IMR-90 (cell line): ENCODE measurements around the gene FEV. TPM values are rescaled to one million over a fixed set of nuclear protein-coding genes. Genes with fewer than 3 reads are reported as not detected.

Experiments used
- ATAC-seq: fragments of 200-7000 bp; cut with Tn5 transposase; 2 replicates; pipeline ENCODE4 v1.9.1; 2020; ENCODE audit warnings: low read depth, mild to moderate bottlenecking, moderate library complexity
- BruUV-seq: library from RNA; stranded (reverse); fragments of 400-500 nt; replicated peaks from 2 replicates; lab custom pipeline; 2021; lab: Mats Ljungman, UMichigan
- CTCF ChIA-PET: fragments of 300-600 bp; formaldehyde crosslinking; extraction: SDS; loops from one replicate; lab custom pipeline; 2021; ENCODE audit warnings: antibody characterized with exemption; lab: Yijun Ruan, JAX
- POLR2A ChIA-PET: fragments of 300-600 bp; sonication (Branson Sonifier 250); formaldehyde crosslinking; loops from one replicate; lab custom pipeline; 2022; ENCODE audit warnings: antibody characterized with exemption; ENCODE audit not compliant: unreplicated experiment; lab: Charles Lee
- DNase-seq: peaks from one replicate; pipeline ENCODE4 v3.0.0; 2013
- H2AFZ ChIP-seq: replicated peaks from 2 replicates; pipeline ENCODE3; 2013; ENCODE audit warnings: low read length, mild to moderate bottlenecking; ENCODE audit not compliant: poor library complexity
- H2AK5ac ChIP-seq: 2 replicates; pipeline ENCODE4 v1.6.1; 2013; ENCODE audit warnings: low read depth, low read length, inconsistent platforms
- H2AK9ac ChIP-seq: replicated peaks from 2 replicates; pipeline ENCODE3; 2013; ENCODE audit warnings: mild to moderate bottlenecking, low read depth, low read length, moderate library complexity; ENCODE audit not compliant: poor library complexity
- H2BK120ac ChIP-seq: 2 replicates; pipeline ENCODE4 v1.6.1; 2013; ENCODE audit warnings: low read depth, low read length, inconsistent platforms
- H2BK15ac ChIP-seq: 3 replicates; pipeline ENCODE4 v1.6.1; 2013; ENCODE audit warnings: low read depth, low read length, inconsistent platforms
- H2BK20ac ChIP-seq: 2 replicates; pipeline ENCODE4 v1.6.1; 2013; ENCODE audit warnings: low read depth, mild to moderate bottlenecking, inconsistent platforms, low read length, moderate library complexity
- H2BK5ac ChIP-seq: 2 replicates; pipeline ENCODE4 v1.6.1; 2013; ENCODE audit warnings: mild to moderate bottlenecking, low read depth, low read length, inconsistent platforms; ENCODE audit not compliant: poor library complexity, severe bottlenecking
- H3K14ac ChIP-seq: replicated peaks from 2 replicates; pipeline ENCODE4 v1.6.1; 2013; ENCODE audit warnings: low read depth, low read length, inconsistent platforms
- H3K18ac ChIP-seq: 2 replicates; pipeline ENCODE4 v1.6.1; 2013; ENCODE audit warnings: low read depth, low read length, control low read depth
- H3K23ac ChIP-seq: 2 replicates; pipeline ENCODE4 v1.6.1; 2013; ENCODE audit warnings: low read depth, low read length, inconsistent platforms
- H3K27ac ChIP-seq: 2 replicates; pipeline ENCODE4 v1.5.1; 2013; ENCODE audit warnings: mild to moderate bottlenecking, control low read depth, low read length; ENCODE audit not compliant: insufficient read depth
- H3K27me3 ChIP-seq: 2 replicates; pipeline ENCODE4 v1.6.1; 2013; ENCODE audit warnings: low read length; ENCODE audit not compliant: control insufficient read depth, insufficient read depth
- H3K36me3 ChIP-seq: 2 replicates; pipeline ENCODE4 v1.6.1; 2013; ENCODE audit warnings: low read length, mixed read lengths; ENCODE audit not compliant: control insufficient read depth, insufficient read depth
- H3K4ac ChIP-seq: 2 replicates; pipeline ENCODE4 v1.6.1; 2013; ENCODE audit warnings: low read depth, low read length, inconsistent platforms
- H3K4me1 ChIP-seq: 2 replicates; pipeline ENCODE4 v1.6.1; 2013; ENCODE audit warnings: low read length, mixed read lengths; ENCODE audit not compliant: control insufficient read depth, insufficient read depth
- H3K4me2 ChIP-seq: 2 replicates; pipeline ENCODE4 v1.6.1; 2013; ENCODE audit warnings: low read depth, mild to moderate bottlenecking, control low read depth, low read length, moderate library complexity
- H3K4me3 ChIP-seq: 2 replicates; pipeline ENCODE4 v1.5.1; 2013; ENCODE audit warnings: low read depth, mild to moderate bottlenecking, control low read depth, low read length, moderate library complexity; ENCODE audit not compliant: insufficient read depth
- H3K56ac ChIP-seq: 2 replicates; pipeline ENCODE4 v1.6.1; 2013; ENCODE audit warnings: low read length, inconsistent platforms; ENCODE audit not compliant: insufficient read depth; ENCODE audit errors: extremely low read depth
- H3K79me1 ChIP-seq, 2 experiments: 2 replicates each; pipeline ENCODE4 v1.6.1; 2013; ENCODE audit warnings: low read length in 2 of 2, inconsistent platforms in 1 of 2, low read depth in 1 of 2
- H3K9ac ChIP-seq: 2 replicates; pipeline ENCODE4 v1.6.1; 2013; ENCODE audit warnings: low read depth, low read length, control low read depth
- H3K9me1 ChIP-seq: 2 replicates; pipeline ENCODE4 v1.6.1; 2013; ENCODE audit warnings: low read length, inconsistent platforms; ENCODE audit not compliant: insufficient read depth
- H3K9me3 ChIP-seq: 2 replicates; pipeline ENCODE4 v1.6.1; 2013; ENCODE audit warnings: low read length; ENCODE audit not compliant: control insufficient read depth, insufficient read depth
- H4K20me1 ChIP-seq: 2 replicates; pipeline ENCODE4 v1.6.1; 2013; ENCODE audit warnings: low read length, inconsistent platforms; ENCODE audit not compliant: insufficient read depth
- H4K5ac ChIP-seq: 2 replicates; pipeline ENCODE4 v1.6.1; 2013; ENCODE audit warnings: mild to moderate bottlenecking, low read depth, low read length, control low read depth
- H4K8ac ChIP-seq, 2 experiments: 2 replicates each; pipeline ENCODE4 v1.6.1; 2013; ENCODE audit warnings: low read depth in 2 of 2, low read length in 2 of 2, control low read depth in 1 of 2, inconsistent platforms in 1 of 2
- H4K91ac ChIP-seq: 2 replicates; pipeline ENCODE4 v1.6.1; 2013; ENCODE audit warnings: low read depth, low read length, inconsistent platforms; ENCODE audit not compliant: insufficient read depth
- RFX5 ChIP-seq: IDR thresholded peaks from 2 replicates; pipeline ENCODE4 v1.8.0; 2012; ENCODE audit warnings: low read depth, mild to moderate bottlenecking, low read length, moderate library complexity
- WGBS, 2 experiments: methylation state at CpG; one replicate each; pipeline versions ENCODE4 v1.1.5 to v1.1.7; 2013; ENCODE audit warnings: missing lambda C conversion rate in 2 of 2; ENCODE audit not compliant: insufficient read length in 1 of 2; ENCODE audit errors: extremely low coverage in 2 of 2; 5-methylcytosine and 5-hydroxymethylcytosine counted together
- dilution Hi-C: fragments of 300-500 bp; cut with HindIII; formaldehyde crosslinking; loops from one replicate; pipeline ENCODE4 v1.14.3; 2018; ENCODE audit warnings: low sequenced_read_pairs; ENCODE audit not compliant: unreplicated experiment
- in situ Hi-C: fragments of 300-500 bp; cut with MboI; formaldehyde crosslinking; loops from 3 replicates; pipeline ENCODE4 v1.14.3; 2019; ENCODE audit warnings: low sequenced_read_pairs, inconsistent platforms, mixed read lengths
- intact Hi-C: fragments of 100-400 bp; cut with micrococcal nuclease; formaldehyde crosslinking; loops from 2 replicates; pipeline ENCODE4 v1.10.0; 2022
- polyA plus RNA-seq, 3 experiments: library from polyadenylated mRNA; depleted of rRNA; stranded (reverse); fragments of >200 nt; gene quantifications; 2 replicates each; pipeline ENCODE4 v1.2.3, GENCODE V29; 2012; ENCODE audit warnings: low replicate concordance in 1 of 3
- total RNA-seq: library from RNA; depleted of rRNA; stranded (reverse); fragments of >200 nt; gene quantifications from 2 replicates; pipeline ENCODE4 v1.2.3, GENCODE V29; 2012

FEV gene
- total and polyA plus RNA-seq, 2 of the 4 experiments (the other 2 are of a cell fraction): not detected

GRCh38 chr2:219003267-219003634, 18.3 kb upstream of the FEV start:
- Histone ChIP-seq H4K20me1 (no peaks in the 10 kb centered on the region; the same call in 1 of the 2 replicates), H3K4me1 (no peaks in the 10 kb centered on the region), H4K91ac (no peak overlapping the region), H2BK120ac (no peak overlapping the region), H3K27ac (no peak overlapping the region), H3K9me3 (no peaks in the 10 kb centered on the region; the same call in 1 of the 2 replicates), H3K36me3 (no peaks in the 10 kb centered on the region), H2AK5ac (no peak overlapping the region), H4K8ac (no peak overlapping the region), H4K5ac (no peak overlapping the region), H3K23ac (no peak overlapping the region), H3K79me1 (no peaks in the 10 kb centered on the region), H3K4me3 (no peak overlapping the region), H3K4ac (no peak overlapping the region), H3K4me2 (no peak overlapping the region), H2AFZ (no peak overlapping the region), H3K9ac (no peak overlapping the region), H3K18ac (no peak overlapping the region), H2AK9ac (no peak overlapping the region), H3K56ac (no peak overlapping the region), H3K9me1 (no peaks in the 10 kb centered on the region), H2BK20ac (no peak overlapping the region), H2BK5ac (no peak overlapping the region), H2BK15ac (no peak overlapping the region), H3K14ac (no peak overlapping the region), H3K27me3 (peaks cover 71% of the 10 kb centered on the region)
- ATAC-seq (no peak; the same call in 1 of the 2 replicates), DNase-seq (no peak)
- TF ChIP-seq RFX5: no peak
- no TSS peak for BruUV-seq
- intact Hi-C loops: no loop called here
- ChIA-PET POLR2A (no interaction called here), CTCF (interaction anchor here (0.8 kb wide), 1 partner anchor 9 kb away, joined by 3 read pairs; no protein-coding TSS in a partner anchor)
- in situ Hi-C loops: no loop called here
- dilution Hi-C loops: no loop called here
- WGBS, 2 experiments: 0% methylated on average over 1 of the region's 20 CpGs; no CpG with 5 or more reads in 1 of the 2 experiments
